Heart left ventricle (tissue), 13 donors: ENCODE data around the gene CCDC194.

Source experiments
- CTCF ChIP-seq, 12 donors: fragments of 200-600 bp; sonication (generic) in 4 of 12; IDR thresholded peaks; one replicate each; pipeline versions ENCODE4 v1.5.0 to v1.8.0; 2018 to 2022; ENCODE audit warnings: antibody characterized with exemption in 12 of 12, mild to moderate bottlenecking in 5 of 12
- POLR2A ChIP-seq, 2 donors: fragments of 450-650 bp; IDR thresholded peaks; one replicate each; pipeline ENCODE4 v1.6.1; 2017; ENCODE audit warnings: antibody characterized with exemption in 2 of 2, mild to moderate bottlenecking in 2 of 2, moderate library complexity in 2 of 2
- donor health status: ischemic (EF 13 %, LVEDD 7.1; RV severe dilation, severe dysfunction).
- donor health status: DM: no; HTN: yes; CAD: no.
- donor health status: DM: no; HTN: no; CAD: no.
- donor health status: ischemic (EF 25% LVEDD 6.9; RV normal size, moderate dysfunction).
- donor health status: ischemic (EF 25% LVEDD 5.7; RV mildly dilated, moderate dysfunction).
- donor health status: ischemic (EF 35%, LVEDD 5.7; RV mildly dilated, moderate dysfunction).
- donor health status: nonischemic (EF 11% LVEDD 7.7; RV severe dilation, severe dysfunction).
- donor health status: DM: yes; HTN: yes; CAD: no.
- donor health status: PGD.
- donor health status: ischemic (EF 29% LVEDD 5.4; RV normal size, mild dysfunction).
- donor health status: nonischemic (EF 23%, LVEDD 6.1; RV moderate dilation, normal function).

DNA sequence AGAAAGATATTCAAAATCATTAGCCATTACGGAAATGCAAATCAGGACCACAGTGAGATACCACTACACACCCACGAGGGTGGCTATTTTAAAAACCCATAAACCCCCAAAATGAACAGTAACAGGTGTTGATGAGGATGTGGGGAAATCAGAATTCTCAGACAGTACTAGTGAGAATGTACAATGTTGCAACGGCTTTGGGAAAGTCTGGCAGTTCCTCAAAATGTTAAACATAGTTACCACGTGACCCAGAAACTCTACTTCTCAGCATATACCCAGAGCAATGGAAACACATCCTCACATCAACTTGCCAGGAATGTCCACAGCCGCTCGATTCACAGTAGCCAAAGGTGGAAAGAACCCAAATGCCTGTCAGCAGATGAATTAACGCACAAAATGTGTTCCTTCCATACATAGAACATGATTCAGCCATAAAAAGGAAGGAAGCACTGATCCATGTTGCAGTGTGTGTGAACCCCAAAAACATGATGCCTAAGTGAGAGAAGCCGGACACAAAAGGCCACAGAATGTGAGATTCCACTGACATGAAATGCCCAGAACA lies 23.9 kb downstream of the CCDC194 start:
- TF ChIP-seq CTCF (IDR thresholded peaks at IDR 0.05): no peak
- TF ChIP-seq POLR2A (IDR thresholded peaks at IDR 0.05): no peak
